OCI-LY3 (cell line): Measurements from ENCODE around the gene A4GNT.

Experiments
- H2AFZ ChIP-seq: fragments of 200-600, 300-600 bp; shearing (Covaris generic); 2 replicates; pipeline ENCODE4 v1.6.0; 2014; ENCODE audit warnings: antibody characterized with exemption, low read depth, low read length
- H3K27ac ChIP-seq: fragments of 200-600, 300-600 bp; sonication (generic); 2 replicates; pipeline ENCODE4 v1.5.1; 2014; ENCODE audit warnings: mild to moderate bottlenecking, low read length, moderate library complexity, mixed read lengths
- H3K27me3 ChIP-seq: fragments of 200-600, 300-600 bp; sonication (generic); 2 replicates; pipeline ENCODE4 v1.6.1; 2014; ENCODE audit warnings: low read depth, low read length, mixed read lengths
- H3K36me3 ChIP-seq: fragments of 200-600, 300-600 bp; sonication (generic); replicated peaks from 2 replicates; pipeline ENCODE3; 2014; ENCODE audit warnings: low read depth, low read length, mixed read lengths
- H3K4me1 ChIP-seq: fragments of 300-600, 200-600 bp; sonication (generic); 2 replicates; pipeline ENCODE4 v1.6.1; 2014; ENCODE audit warnings: low read length, mixed read lengths
- H3K4me2 ChIP-seq: fragments of 200-600, 300-600 bp; sonication (generic); 2 replicates; pipeline ENCODE4 v1.6.1; 2014; ENCODE audit warnings: low read length, mixed read lengths
- H3K4me3 ChIP-seq: fragments of 300-600, 200-600 bp; sonication (generic); 2 replicates; pipeline ENCODE4 v1.5.1; 2014; ENCODE audit warnings: antibody characterized with exemption, mild to moderate bottlenecking, low read length, moderate library complexity
- H3K79me2 ChIP-seq: fragments of 300-600, 200-600 bp; shearing (Covaris generic); 2 replicates; pipeline ENCODE4 v1.6.1; 2014; ENCODE audit warnings: mild to moderate bottlenecking, low read length, mixed read lengths
- H3K9ac ChIP-seq: fragments of 300-600, 200-600 bp; shearing (Covaris generic); 2 replicates; pipeline ENCODE4 v1.6.0; 2014; ENCODE audit warnings: mild to moderate bottlenecking, low read length, moderate library complexity
- H3K9me3 ChIP-seq: fragments of 200-600, 300-600 bp; shearing (Covaris generic); 2 replicates; pipeline ENCODE4 v1.6.1; 2014; ENCODE audit warnings: low read length, mixed read lengths; ENCODE audit not compliant: insufficient read depth
- H4K20me1 ChIP-seq: fragments of 200-600, 300-600 bp; sonication (generic); 2 replicates; pipeline ENCODE4 v1.6.1; 2016; ENCODE audit warnings: low read length, mixed read lengths; ENCODE audit not compliant: insufficient read depth
- EZH2phosphoT487 ChIP-seq: fragments of 200-600 bp; shearing (Covaris generic); IDR thresholded peaks from 2 replicates; pipeline ENCODE4 v1.6.1; 2018; ENCODE audit warnings: antibody characterized with exemption, mixed run types, low read depth
- TF ChIP-seq, protein P1 (sequence below): fragments of 200-600, 300-600 bp; sonication (generic); IDR thresholded peaks from 2 replicates; pipeline ENCODE4 v1.5.1; 2014; ENCODE audit warnings: antibody characterized with exemption, low read length, low read depth

Gene A4GNT

DNA sequence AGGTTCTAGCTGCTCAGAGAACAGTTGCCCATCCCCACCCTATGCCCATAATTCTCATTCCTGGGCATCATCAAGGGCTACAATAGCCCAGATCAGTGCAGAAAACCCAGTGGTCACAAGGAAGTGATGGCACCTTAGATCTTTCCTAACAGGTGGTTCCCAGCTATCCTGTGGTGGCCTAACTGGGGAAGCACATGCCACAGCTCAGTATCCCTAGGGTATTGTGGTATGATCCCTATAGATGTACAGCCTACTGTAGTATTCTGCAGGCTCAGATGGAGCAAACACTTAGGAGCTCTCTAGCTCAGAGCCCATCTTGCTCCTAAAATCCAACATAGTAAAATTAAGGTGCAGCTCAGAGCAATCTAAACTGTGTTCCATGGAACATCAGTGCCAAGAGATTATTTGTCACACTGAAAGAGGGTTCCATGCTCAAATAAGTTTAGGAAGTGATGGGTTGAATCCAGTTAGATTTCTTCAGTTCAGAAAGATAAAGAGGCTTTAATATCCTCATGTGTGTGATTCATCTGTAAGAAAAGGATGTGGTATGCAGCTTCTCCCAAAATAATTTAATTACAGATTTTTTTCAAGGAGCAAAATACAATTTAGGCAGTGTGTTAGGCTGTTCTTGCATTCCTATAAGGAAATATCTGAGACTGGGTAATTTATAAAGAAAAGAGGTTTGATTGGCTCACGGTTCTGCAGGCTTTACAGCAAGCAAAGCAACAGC, 4.4 kb downstream of the A4GNT start:
- H3K4me2 ChIP-seq, result no peak overlapping the region
- TF ChIP-seq, protein P1, sequence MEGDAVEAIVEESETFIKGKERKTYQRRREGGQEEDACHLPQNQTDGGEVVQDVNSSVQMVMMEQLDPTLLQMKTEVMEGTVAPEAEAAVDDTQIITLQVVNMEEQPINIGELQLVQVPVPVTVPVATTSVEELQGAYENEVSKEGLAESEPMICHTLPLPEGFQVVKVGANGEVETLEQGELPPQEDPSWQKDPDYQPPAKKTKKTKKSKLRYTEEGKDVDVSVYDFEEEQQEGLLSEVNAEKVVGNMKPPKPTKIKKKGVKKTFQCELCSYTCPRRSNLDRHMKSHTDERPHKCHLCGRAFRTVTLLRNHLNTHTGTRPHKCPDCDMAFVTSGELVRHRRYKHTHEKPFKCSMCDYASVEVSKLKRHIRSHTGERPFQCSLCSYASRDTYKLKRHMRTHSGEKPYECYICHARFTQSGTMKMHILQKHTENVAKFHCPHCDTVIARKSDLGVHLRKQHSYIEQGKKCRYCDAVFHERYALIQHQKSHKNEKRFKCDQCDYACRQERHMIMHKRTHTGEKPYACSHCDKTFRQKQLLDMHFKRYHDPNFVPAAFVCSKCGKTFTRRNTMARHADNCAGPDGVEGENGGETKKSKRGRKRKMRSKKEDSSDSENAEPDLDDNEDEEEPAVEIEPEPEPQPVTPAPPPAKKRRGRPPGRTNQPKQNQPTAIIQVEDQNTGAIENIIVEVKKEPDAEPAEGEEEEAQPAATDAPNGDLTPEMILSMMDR, result no peak
- TF ChIP-seq EZH2phosphoT487, result no peak
- no peak overlapping the region for H3K4me3 ChIP-seq
- H4K20me1 ChIP-seq, result no peaks in the 10 kb centered on the region
- no peaks in the 10 kb centered on the region for H3K79me2 ChIP-seq
- no peak overlapping the region for H3K9ac ChIP-seq
- peaks cover 14% of the 10 kb centered on the region for H3K27me3 ChIP-seq
- no peak overlapping the region for H2AFZ ChIP-seq
- no peak overlapping the region for H3K27ac ChIP-seq
- H3K9me3 ChIP-seq, result no peaks in the 10 kb centered on the region
- H3K4me1 ChIP-seq, result no peaks in the 10 kb centered on the region
- no peaks in the 10 kb centered on the region for H3K36me3 ChIP-seq

DNA sequence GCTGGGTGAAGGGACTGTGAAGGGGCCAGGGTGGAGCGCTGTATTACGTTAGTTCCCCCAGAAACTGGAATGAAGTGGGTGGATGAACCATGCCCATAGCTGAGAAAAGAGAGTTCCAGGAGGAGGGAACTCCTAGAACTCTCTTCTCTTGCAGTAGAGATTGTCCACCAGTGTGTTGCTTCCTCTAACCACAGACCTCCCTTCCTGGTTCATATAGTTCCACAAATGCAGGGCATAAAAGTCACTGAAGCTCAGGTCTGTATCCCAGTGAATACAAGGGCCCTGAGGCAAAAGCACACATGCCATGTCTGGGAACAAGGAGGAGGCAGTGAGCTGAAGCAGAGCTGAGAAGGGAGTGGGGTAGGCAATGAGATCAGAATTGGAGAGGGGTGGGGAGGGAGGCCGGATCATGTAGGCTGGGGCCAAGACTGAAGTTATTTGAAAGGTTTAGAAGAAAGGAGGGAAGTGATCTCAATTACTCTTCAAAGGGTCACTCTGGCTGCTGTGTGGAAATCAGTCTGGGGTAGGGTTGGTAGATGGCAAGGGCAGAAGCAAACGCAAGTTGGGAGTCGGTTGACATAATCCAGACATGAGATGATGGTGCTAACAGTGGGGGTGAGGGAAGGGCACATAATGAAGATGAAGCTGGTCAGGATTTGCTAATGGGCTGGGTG, 6.5 kb downstream of the A4GNT start:
- Histone ChIP-seq H3K36me3 (no peaks in the 10 kb centered on the region), H3K4me1 (no peaks in the 10 kb centered on the region), H2AFZ (no peak overlapping the region), H3K27ac (no peak overlapping the region), H3K79me2 (no peaks in the 10 kb centered on the region), H3K9me3 (no peaks in the 10 kb centered on the region), H4K20me1 (no peaks in the 10 kb centered on the region), H3K9ac (no peak overlapping the region), H3K27me3 (peaks cover 7% of the 10 kb centered on the region), H3K4me2 (no peak overlapping the region), H3K4me3 (no peak overlapping the region)
- TF ChIP-seq, protein P1, result no peak
- TF ChIP-seq EZH2phosphoT487, result no peak

DNA sequence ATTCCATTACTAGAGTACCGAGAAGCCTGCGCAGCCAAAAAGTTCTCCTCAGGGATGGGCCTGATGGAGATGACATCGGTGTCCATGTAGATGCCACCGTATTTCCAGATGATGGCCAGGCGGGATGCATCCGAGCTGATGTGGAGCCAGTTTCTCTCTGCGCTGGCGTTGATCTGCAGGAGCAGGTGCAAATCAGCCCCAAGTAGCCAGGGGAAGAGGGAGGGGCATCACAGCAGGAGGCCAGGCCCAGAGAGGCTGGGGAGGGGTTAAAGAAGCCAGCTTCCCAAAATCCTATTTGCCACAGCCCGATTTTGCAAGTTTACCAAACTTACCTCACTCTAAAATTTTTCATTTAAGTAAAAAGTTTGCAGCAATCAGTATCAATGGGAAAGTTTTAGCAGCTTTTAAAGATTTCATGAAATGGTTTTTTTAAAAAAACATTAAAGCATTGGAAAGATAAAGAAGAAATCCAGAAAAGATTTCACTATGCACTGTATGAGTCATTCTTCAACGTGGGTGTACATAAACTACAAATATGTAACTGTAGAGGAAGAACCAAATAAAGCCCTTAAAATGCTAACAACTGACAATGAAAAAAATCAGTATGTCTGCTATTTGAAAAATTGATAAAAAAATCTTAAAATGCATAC, 7.4 kb downstream of the A4GNT start:
- TF ChIP-seq EZH2phosphoT487, result no peak
- TF ChIP-seq, protein P1, result no peak
- Histone ChIP-seq H3K9ac (no peak overlapping the region), H3K9me3 (no peaks in the 10 kb centered on the region), H3K4me1 (no peaks in the 10 kb centered on the region), H3K27ac (no peak overlapping the region), H3K27me3 (peaks cover 11% of the 10 kb centered on the region; the same call in 1 of the 2 replicates), H3K36me3 (no peaks in the 10 kb centered on the region), H3K4me3 (no peak overlapping the region), H4K20me1 (no peaks in the 10 kb centered on the region), H3K4me2 (no peak overlapping the region), H2AFZ (no peak overlapping the region), H3K79me2 (no peaks in the 10 kb centered on the region)

DNA sequence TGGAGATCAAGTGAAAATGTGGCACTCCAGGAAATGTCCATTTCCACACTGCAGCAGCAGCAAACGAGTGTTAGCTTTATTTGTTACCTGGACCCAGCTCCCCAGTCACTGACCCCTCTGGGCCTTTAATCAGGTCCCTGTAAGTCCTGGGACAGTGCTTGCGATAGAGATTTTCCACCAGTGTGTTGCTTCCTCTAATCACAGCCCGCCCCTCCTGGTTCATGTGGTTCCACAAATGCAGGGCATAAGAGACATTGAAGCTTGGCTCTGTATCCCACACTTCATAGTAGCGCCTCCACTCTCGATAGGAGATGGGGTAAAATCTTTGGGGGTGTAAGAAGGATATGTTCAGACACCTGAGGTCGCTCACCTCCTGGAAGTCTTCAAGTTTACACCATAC, 8.0 kb downstream of the A4GNT start:
- Histone ChIP-seq H3K4me2 (no peak overlapping the region), H3K9me3 (no peaks in the 10 kb centered on the region), H3K79me2 (no peaks in the 10 kb centered on the region), H3K9ac (no peak overlapping the region), H3K4me1 (no peaks in the 10 kb centered on the region), H2AFZ (no peak overlapping the region), H3K27me3 (peaks cover 11% of the 10 kb centered on the region; the same call in 1 of the 2 replicates), H3K4me3 (no peak overlapping the region), H3K27ac (no peak overlapping the region), H3K36me3 (no peaks in the 10 kb centered on the region), H4K20me1 (no peaks in the 10 kb centered on the region)
- TF ChIP-seq, protein P1, result no peak
- no peak for TF ChIP-seq EZH2phosphoT487
